MM.1S (cell line): ENCODE measurements around the gene CLN6.

Source experiments
- CTCF ChIP-seq: fragments of 300-600 bp; sonication (generic); IDR thresholded peaks from 2 replicates; pipeline ENCODE4 v1.5.1; 2016; ENCODE audit warnings: antibody characterized with exemption, low read length, mixed read lengths
- EZH2phosphoT487 ChIP-seq: fragments of 300-600 bp; sonication (generic); IDR thresholded peaks from 2 replicates; pipeline ENCODE4 v1.6.1; 2018; ENCODE audit warnings: antibody characterized with exemption, low read length

- TF ChIP-seq CTCF (no peak), EZH2phosphoT487 (no peak)
Measured at GRCh38 chr15:68220489-68220888, 9.0 kb downstream of the CLN6 start.
